Mucosa of stomach (tissue), 1 donor: ENCODE data around the gene NOC3L.

Source experiments
- H3K27me3 ChIP-seq: one replicate; pipeline ENCODE4 v1.7.0; 2013; ENCODE audit warnings: mild to moderate bottlenecking, low read length; ENCODE audit not compliant: control insufficient read depth, insufficient read depth
- H3K36me3 ChIP-seq: one replicate; pipeline ENCODE4 v1.7.0; 2013; ENCODE audit warnings: low read length; ENCODE audit not compliant: control insufficient read depth, insufficient read depth
- H3K4me1 ChIP-seq: one replicate; pipeline ENCODE4 v1.7.0; 2013; ENCODE audit warnings: mild to moderate bottlenecking, low read length; ENCODE audit not compliant: control insufficient read depth, insufficient read depth
- H3K4me3 ChIP-seq: one replicate; pipeline ENCODE4 v1.7.0; 2013; ENCODE audit warnings: low read length
- H3K9ac ChIP-seq: one replicate; pipeline ENCODE4 v1.7.0; 2013; ENCODE audit warnings: mild to moderate bottlenecking, low read length, moderate library complexity
- H3K9me3 ChIP-seq: one replicate; pipeline ENCODE4 v1.7.0; 2013; ENCODE audit warnings: mild to moderate bottlenecking, low read length, moderate library complexity; ENCODE audit not compliant: control insufficient read depth
- donor health status: Pancreatic carcinoma.

NOC3L gene

DNA sequence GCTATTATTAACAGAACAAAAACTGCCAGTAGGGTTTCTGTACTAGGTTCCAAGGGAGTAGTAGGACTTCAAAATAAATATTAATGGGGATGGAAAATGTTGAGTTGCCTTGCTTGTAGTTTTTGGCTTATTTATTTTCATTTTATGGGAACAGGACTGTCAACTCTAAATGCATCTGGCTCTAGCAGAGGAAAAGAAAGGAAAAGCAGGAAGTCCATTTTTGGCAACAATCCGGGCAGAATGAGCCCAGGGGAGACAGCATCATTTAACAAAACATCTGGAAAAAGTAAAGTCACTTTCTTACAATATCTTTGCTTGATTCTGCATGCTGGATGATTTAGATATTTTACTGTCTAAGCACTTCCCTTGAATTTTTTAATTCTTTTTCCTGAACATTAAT is 69.4 kb downstream of the NOC3L start:
- H3K27me3 ChIP-seq = no peaks in the 10 kb centered on the region
- no peaks in the 10 kb centered on the region for H3K36me3 ChIP-seq
- H3K9me3 ChIP-seq = no peaks in the 10 kb centered on the region
- no peaks in the 10 kb centered on the region for H3K4me1 ChIP-seq
- H3K9ac ChIP-seq = no peak overlapping the region
- no peak overlapping the region for H3K4me3 ChIP-seq

DNA sequence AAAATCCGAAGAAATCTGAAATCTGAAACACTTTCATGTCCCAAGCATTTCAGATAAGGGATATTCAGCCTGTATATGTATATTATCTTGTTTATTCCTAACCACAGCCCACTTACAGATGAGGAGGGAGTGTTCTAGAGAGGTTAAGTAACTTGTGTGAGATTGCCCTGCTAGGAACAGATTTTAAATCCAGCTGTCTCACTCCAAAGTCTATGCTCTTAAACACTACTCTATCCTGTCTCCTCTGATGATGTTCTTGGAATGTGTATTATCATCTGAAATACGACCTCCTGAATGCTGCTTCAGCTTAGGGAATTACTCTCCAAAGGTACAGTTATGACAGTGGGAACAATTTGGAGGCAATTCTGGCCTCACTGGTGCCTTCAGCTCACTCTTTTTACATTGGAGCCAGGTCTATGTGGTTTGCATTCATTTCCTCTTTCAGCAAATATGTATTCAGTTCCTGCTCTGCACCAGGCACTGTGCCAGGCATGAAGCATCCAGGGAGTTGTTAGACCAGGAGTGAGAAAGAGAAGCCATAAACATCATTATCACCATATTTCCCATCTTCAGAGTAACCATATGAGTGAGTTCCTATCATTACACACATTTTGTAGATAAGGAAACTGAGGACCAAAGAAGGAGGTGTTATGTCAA is 70.2 kb downstream of the NOC3L start:
- H3K9ac ChIP-seq = no peak overlapping the region
- H3K27me3 ChIP-seq = no peaks in the 10 kb centered on the region
- H3K9me3 ChIP-seq = no peaks in the 10 kb centered on the region
- H3K4me3 ChIP-seq = no peak overlapping the region
- H3K4me1 ChIP-seq = no peaks in the 10 kb centered on the region
- H3K36me3 ChIP-seq = no peaks in the 10 kb centered on the region

DNA sequence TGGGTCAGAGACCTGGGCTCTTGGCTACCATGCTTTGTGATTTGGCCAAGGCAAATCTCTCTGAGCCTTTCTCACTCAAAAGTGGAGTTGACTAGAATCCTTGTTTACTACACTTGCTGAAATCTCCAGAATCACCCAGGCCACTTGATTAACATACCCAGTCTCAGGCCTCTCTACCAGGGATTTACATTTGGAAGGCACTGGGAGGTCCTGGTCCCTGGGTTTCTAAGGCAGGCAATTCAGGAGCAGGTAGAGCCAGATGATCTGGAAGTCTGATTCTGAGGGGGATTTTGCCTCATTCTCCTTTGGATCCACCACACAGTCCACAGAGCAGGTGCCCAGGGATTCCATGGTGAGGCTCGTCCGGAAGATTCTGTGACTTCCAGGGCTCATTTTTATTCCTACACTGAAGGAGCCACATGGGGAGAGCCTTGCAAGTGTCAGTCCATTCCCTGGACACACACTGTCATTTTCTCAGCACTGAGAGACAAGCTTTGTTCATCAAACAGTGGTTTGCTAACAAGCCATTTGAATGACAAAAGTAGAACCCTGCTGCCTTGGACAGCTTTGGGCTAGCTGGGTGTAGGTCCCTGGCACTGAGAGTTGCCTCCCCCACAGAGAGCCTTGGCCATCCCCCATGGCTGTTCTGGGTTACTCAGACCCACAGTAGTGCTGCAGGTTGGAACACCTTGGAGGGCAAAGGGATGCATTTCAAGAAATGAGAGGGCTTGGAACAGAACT is 74.2 kb downstream of the NOC3L start:
- no peaks in the 10 kb centered on the region for H3K9me3 ChIP-seq
- no peak overlapping the region for H3K4me3 ChIP-seq
- no peak overlapping the region for H3K9ac ChIP-seq
- H3K4me1 ChIP-seq = no peaks in the 10 kb centered on the region
- peaks cover 7% of the 10 kb centered on the region for H3K36me3 ChIP-seq
- H3K27me3 ChIP-seq = no peaks in the 10 kb centered on the region

DNA sequence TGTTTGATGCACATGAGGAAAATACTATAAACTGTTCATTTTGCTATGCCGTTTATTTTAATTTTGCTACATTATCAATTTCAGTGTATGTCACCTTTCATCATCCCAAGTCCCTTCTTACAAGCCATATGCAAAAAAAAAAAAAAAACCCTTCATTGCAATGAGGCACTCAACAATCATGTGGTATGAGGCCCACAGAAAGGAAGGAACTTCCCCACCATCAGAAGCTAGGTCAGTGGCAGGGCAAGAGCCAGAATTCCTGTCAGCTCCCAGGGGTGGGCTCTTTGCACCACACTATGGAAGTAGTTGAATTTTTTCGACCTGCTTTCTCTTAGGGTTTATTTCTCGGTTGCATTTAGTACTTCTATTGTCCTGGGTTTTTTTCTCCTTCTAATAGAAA is 75.4 kb downstream of the NOC3L start:
- H3K4me3 ChIP-seq = no peak overlapping the region
- H3K9ac ChIP-seq = no peak overlapping the region
- no peaks in the 10 kb centered on the region for H3K4me1 ChIP-seq
- no peaks in the 10 kb centered on the region for H3K27me3 ChIP-seq
- H3K36me3 ChIP-seq = peaks cover 7% of the 10 kb centered on the region
- H3K9me3 ChIP-seq = no peaks in the 10 kb centered on the region

DNA sequence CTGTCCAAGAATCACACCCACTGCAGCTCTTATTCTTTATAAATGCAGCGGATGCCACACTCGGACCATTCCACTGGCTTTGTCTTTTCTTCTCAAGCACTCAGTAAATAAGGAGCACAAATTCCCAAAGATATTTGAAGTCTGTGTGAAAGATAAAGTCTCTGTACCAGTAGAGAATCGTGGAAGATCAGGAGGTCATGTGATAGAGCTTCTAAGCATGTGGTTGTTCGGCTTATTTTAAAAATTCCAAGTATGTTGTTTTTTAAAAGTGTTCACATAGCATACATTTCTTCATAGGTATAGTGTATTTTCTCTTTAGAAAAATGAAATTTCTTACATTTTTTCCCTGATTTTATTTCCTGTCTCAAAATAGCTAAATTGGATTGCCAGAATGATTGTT is 75.8 kb downstream of the NOC3L start:
- Histone ChIP-seq H3K9ac (no peak overlapping the region), H3K4me3 (no peak overlapping the region), H3K9me3 (no peaks in the 10 kb centered on the region), H3K4me1 (no peaks in the 10 kb centered on the region), H3K36me3 (peaks cover 7% of the 10 kb centered on the region), H3K27me3 (no peaks in the 10 kb centered on the region)

DNA sequence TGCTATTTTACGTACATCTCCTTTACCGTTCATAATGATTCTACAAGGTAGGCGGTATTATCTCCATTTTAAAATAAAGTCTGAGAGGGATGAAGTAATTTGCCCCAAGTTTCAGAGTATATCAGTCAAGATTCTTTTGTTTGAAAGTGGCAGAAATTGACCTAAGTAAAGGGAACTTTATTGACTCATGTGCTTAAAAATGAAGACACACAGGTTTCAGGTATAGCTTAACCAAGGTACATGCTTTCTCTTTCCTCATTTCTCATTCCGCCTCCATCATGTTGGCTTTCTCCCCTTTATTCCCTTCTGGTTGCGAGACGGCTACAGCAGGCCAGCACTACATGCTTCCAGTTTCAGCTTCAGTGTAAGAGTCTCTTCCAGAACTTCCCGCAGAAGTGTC is 77.5 kb downstream of the NOC3L start:
- Histone ChIP-seq H3K9me3 (no peaks in the 10 kb centered on the region), H3K4me1 (no peaks in the 10 kb centered on the region), H3K27me3 (no peaks in the 10 kb centered on the region)

More for the DNA sequence above, 77.5 kb downstream of the NOC3L start:
- Histone ChIP-seq H3K4me3 (no peak overlapping the region), H3K9ac (no peak overlapping the region), H3K36me3 (peaks cover 7% of the 10 kb centered on the region)
